PFSK-1 (cell line): ENCODE results near the gene TRPM2.

Experiments used
- FOXP2 ChIP-seq: optimal IDR thresholded peaks from 2 replicates; pipeline ENCODE3; 2011; ENCODE audit warnings: borderline replicate concordance, control low read depth, inconsistent platforms; ENCODE audit not compliant: insufficient read depth; ENCODE audit errors: extremely low read length, extremely low read depth
- POLR2AphosphoS5 ChIP-seq: IDR thresholded peaks from 2 replicates; pipeline ENCODE4 v1.6.1; 2012; ENCODE audit warnings: low read depth, mild to moderate bottlenecking, control low read depth, low read length, moderate library complexity
- SIN3A ChIP-seq: IDR thresholded peaks from 2 replicates; pipeline ENCODE4 v1.6.1; 2012; ENCODE audit warnings: mild to moderate bottlenecking, low read length, moderate library complexity, borderline replicate concordance; ENCODE audit not compliant: insufficient read depth
- TAF1 ChIP-seq: IDR thresholded peaks from 2 replicates; pipeline ENCODE4 v1.6.1; 2012; ENCODE audit warnings: low read length, control low read depth, borderline replicate concordance; ENCODE audit not compliant: insufficient read depth
- TF ChIP-seq, protein P1 (sequence below), 2 experiments: IDR thresholded peaks; 2 replicates each; pipeline versions ENCODE4 v1.6.1 to v1.8.0; 2011 to 2012; ENCODE audit warnings: low read depth in 2 of 2, low read length in 2 of 2, control low read depth in 1 of 2, inconsistent platforms in 1 of 2, mild to moderate bottlenecking in 1 of 2, moderate library complexity in 1 of 2; ENCODE audit not compliant: insufficient read depth in 1 of 2

DNA sequence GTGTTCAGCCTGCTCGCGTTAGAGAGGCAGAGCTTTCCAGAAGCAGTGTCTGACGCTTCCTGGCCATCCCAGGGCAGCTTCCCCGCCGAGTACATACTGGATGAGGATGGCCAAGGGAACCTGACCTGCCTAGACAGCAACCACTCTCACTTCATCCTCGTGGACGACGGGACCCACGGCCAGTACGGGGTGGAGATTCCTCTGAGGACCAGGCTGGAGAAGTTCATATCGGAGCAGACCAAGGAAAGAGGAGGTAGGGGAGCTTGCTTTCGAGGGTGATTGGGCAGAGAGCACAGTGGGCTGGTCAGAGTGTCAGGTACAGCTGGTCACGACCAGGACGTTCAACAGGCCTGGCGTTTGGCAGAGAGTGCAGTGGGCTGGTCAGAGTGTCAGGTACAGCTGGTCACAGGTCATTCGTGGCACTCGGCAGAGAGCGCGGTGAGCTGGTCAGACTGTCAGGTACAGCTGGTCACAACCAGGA lies 22.4 kb downstream of the TRPM2 start:
- TF ChIP-seq POLR2AphosphoS5 = no peak
- TF ChIP-seq, protein P1, sequence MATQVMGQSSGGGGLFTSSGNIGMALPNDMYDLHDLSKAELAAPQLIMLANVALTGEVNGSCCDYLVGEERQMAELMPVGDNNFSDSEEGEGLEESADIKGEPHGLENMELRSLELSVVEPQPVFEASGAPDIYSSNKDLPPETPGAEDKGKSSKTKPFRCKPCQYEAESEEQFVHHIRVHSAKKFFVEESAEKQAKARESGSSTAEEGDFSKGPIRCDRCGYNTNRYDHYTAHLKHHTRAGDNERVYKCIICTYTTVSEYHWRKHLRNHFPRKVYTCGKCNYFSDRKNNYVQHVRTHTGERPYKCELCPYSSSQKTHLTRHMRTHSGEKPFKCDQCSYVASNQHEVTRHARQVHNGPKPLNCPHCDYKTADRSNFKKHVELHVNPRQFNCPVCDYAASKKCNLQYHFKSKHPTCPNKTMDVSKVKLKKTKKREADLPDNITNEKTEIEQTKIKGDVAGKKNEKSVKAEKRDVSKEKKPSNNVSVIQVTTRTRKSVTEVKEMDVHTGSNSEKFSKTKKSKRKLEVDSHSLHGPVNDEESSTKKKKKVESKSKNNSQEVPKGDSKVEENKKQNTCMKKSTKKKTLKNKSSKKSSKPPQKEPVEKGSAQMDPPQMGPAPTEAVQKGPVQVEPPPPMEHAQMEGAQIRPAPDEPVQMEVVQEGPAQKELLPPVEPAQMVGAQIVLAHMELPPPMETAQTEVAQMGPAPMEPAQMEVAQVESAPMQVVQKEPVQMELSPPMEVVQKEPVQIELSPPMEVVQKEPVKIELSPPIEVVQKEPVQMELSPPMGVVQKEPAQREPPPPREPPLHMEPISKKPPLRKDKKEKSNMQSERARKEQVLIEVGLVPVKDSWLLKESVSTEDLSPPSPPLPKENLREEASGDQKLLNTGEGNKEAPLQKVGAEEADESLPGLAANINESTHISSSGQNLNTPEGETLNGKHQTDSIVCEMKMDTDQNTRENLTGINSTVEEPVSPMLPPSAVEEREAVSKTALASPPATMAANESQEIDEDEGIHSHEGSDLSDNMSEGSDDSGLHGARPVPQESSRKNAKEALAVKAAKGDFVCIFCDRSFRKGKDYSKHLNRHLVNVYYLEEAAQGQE (IDR thresholded peaks at IDR 0.05; ENCODE audit: insufficient read depth in 1 of 2, low read depth in 2 of 2, low read length in 2 of 2) = no peak
- no peak for TF ChIP-seq TAF1
- no peak for TF ChIP-seq SIN3A
- no peak for TF ChIP-seq FOXP2
